Measurements from ENCODE around the gene SLC18B1.

DNA sequence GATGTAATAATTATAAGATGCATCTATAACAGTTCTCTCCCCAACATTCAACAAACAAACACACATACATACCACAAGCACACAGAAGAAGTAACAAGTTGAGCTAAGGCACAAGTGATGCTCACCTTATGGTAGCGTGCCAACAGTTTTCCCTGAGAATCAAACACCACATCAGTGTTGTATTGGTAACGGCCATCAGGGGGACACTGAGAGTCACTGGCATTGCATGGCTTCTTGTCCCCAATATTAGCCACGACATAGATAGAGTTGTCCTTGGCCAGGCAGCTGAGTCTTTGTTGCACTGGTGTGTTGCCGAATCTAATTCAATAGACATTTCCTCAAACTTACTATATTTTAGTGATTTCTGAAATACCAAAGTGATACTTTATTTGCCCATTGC lies 69.8 kb downstream of the SLC18B1 start:
- TF ChIP-seq, protein P1, sequence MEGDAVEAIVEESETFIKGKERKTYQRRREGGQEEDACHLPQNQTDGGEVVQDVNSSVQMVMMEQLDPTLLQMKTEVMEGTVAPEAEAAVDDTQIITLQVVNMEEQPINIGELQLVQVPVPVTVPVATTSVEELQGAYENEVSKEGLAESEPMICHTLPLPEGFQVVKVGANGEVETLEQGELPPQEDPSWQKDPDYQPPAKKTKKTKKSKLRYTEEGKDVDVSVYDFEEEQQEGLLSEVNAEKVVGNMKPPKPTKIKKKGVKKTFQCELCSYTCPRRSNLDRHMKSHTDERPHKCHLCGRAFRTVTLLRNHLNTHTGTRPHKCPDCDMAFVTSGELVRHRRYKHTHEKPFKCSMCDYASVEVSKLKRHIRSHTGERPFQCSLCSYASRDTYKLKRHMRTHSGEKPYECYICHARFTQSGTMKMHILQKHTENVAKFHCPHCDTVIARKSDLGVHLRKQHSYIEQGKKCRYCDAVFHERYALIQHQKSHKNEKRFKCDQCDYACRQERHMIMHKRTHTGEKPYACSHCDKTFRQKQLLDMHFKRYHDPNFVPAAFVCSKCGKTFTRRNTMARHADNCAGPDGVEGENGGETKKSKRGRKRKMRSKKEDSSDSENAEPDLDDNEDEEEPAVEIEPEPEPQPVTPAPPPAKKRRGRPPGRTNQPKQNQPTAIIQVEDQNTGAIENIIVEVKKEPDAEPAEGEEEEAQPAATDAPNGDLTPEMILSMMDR (IDR thresholded peaks at IDR 0.05; ENCODE audit: low read depth, low read length), result no peak
- TF ChIP-seq, protein P2, sequence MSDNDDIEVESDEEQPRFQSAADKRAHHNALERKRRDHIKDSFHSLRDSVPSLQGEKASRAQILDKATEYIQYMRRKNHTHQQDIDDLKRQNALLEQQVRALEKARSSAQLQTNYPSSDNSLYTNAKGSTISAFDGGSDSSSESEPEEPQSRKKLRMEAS (IDR thresholded peaks at IDR 0.05; ENCODE audit: low read depth, low read length), result no peak
- TF ChIP-seq MYC (IDR thresholded peaks at IDR 0.05; ENCODE audit: low read depth, low read length) (no peak), POLR2A (IDR thresholded peaks at IDR 0.05; ENCODE audit: extremely low read depth, insufficient read length) (no peak)

Data from NB4 (cell line).